ENCODE data around the gene BAG5.
"Not testable (repeated sequence)": the region's sequence is repeated elsewhere in the genome, so short reads cannot be mapped to it uniquely, and the experiment has no call there.

The BAG5 gene

DNA sequence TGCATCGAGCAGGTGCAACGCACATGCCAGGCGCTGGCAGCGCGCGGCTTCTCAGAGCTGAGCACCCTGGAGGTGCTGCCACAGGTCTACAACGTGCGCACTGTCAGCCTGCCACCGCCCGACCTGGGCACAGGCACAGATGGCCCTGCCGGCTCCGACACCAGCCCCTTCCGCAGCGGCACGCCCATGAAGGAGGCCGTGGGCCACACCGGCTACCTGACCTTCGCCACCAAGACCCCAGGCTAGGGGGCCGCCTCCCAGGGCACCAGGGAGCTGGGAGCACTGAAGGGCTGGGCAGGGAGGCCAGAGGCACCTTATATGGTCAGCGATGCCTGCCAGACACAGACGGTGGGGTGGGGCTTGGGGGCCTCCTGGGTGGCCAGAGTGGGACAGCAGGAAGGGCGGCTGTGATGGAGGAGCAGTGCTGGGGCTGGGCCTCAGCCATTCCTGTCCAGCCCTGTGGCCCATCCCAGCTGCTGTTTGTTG, 27.8 kb downstream of the BAG5 start:
- DNase-seq (ENCODE audit: low read depth) = no peak

- no peak for DNase-seq (ENCODE audit: low read depth)
These were observed 28.4 kb downstream of the BAG5 start for GRCh38 chr14:103533999-103534575.

GRCh38 chr14:103533137-103533998, 29.1 kb downstream of the BAG5 start:
- DNase-seq (ENCODE audit: low read depth) = no peak

DNA sequence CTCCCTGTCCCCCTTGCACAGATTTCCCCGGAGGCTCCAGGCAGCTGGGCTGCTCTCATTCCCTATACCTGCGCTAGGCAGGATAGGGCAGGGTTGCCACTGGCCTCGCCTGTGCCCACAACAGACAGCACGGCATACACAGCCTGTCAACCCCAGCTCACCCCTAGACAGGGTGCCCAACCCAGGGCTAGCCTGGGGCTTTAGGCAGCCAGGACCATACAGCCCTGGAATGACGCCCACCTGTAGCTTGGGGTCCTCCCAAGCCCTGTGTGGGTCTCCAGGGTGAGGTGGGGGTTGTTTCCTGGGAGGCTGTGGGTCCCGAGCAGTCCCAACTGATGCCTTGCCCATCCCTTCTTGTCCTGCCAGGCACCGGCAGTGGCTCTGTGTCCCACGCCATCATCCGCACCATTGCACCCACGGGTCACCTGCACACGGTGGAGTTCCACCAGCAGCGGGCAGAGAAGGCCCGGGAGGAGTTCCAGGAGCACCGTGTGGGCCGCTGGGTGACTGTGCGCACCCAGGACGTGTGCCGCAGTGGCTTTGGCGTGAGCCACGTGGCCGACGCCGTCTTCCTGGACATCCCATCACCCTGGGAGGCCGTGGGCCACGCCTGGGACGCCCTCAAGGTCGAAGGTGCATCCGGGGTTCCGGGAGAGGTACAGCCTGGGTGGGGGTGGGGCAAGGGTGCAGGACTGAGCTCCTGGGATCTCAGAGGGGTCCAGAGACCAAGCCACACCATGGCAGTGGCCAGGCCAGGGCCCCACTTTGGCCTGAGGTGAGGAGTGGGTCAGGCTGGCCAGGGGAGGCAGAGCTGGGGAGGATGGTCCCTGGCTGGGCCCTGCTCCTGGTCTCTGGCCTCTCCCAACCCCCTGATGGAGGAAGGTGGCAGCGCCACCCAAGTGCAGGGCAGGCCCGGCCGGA, 30.0 kb downstream of the BAG5 start:
- DNase-seq (ENCODE audit: low read depth) = no peak

DNA sequence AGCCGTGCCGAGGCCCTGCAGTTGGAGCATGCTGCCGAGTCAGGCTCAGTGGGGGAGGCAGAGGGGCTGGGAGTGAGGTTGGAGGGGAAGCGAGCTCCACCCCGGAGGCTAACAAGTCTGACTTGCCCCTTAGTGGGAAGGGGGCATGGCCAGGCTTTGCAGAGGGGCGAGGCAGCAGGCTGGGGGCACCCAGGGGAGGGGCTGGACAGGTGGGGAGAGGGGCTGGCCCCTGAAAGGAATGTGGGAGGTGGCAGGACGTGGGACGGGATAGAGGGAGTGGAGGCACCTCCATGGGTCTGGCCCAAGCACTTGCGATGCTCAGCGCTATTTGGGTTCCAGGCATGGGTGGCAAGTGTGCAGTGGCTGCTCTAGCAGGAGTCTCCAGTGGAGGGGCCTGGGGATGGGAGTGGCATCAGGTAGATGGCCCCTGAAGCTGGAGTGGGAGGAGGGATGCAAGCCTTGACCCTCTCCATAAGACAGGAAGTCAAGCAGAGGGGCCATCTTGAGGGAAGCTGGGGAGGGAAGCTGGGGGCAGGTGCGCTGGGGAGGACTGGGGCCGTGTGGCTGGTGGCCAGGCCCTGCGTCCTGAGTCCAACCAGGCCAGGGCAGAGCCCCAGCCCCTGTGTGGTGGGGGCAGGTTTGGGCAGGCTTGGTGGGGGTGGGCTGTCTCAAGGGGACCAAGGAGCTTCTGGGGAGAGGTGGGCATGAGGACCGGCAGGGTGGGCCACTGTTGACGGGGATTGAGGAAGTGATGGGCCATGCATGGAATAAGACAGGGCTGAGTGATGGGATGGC, 30.8 kb downstream of the BAG5 start:
- DNase-seq (ENCODE audit: low read depth) = no peak

- no peak for DNase-seq (ENCODE audit: low read depth)
These were observed 31.6 kb downstream of the BAG5 start for GRCh38 chr14:103530831-103531230.

DNA sequence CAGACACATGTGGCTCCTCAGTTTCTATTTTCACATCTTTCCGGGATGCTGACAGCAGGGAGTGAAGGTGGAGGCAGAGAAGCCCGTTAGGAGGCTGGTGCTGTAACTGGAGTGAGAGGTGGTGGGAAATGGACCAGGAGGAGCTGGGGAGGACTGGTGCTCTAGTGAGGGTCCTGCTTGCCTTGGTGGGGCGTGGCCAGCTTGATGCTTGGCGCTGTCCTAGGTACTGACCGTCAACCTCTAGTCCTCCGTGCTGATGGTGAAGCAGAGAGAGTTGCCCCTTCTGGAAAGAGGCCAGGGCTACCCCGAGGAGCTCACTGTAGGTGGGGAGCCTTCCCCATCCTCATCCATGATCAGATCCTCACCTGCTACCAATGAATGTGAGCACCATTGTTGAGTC, 32.1 kb downstream of the BAG5 start:
- no peak for DNase-seq (ENCODE audit: low read depth)

DNA sequence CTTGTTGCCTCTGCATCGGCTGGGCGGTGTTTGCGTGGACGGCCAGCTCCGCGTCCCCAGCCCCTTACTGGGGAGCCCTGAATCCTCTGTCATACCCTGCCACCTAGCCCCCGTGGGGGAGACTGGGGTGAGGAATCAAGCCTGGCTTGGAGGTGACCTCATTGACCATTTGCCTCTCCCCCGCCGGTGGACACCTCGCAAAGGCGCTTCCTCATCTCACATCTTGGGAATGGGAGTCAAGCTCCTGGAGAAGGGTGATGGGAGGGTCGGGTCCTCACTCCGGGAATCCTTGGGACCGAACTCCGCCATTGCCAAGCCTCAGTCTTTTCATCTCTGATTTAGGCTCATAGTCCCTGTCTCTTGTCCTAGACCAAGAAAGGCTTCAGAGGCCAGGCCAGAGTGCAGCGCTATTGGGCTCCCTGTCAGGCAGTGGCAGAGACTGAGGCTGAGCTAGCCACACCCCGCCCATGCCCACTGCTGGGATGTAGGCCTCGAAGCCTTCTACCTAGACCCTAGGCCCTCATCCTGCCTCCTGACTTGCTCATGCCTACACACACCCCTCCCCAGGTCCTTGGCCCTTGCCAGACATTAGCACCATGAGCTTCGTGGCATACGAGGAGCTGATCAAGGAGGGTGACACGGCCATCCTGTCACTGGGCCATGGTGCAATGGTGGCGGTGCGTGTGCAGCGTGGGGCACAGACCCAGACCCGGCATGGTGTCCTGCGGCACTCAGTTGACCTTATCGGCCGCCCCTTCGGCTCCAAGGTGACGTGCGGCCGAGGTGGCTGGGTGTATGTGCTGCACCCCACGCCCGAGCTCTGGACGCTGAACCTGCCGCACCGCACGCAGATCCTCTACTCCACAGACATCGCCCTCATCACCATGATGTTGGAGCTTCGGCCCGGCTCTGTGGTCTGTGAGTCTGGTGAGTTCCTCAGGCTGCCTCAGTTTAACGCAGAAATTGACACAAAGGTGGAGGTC, 32.8 kb downstream of the BAG5 start:
- DNase-seq (ENCODE audit: low read depth) = no peak

DNA sequence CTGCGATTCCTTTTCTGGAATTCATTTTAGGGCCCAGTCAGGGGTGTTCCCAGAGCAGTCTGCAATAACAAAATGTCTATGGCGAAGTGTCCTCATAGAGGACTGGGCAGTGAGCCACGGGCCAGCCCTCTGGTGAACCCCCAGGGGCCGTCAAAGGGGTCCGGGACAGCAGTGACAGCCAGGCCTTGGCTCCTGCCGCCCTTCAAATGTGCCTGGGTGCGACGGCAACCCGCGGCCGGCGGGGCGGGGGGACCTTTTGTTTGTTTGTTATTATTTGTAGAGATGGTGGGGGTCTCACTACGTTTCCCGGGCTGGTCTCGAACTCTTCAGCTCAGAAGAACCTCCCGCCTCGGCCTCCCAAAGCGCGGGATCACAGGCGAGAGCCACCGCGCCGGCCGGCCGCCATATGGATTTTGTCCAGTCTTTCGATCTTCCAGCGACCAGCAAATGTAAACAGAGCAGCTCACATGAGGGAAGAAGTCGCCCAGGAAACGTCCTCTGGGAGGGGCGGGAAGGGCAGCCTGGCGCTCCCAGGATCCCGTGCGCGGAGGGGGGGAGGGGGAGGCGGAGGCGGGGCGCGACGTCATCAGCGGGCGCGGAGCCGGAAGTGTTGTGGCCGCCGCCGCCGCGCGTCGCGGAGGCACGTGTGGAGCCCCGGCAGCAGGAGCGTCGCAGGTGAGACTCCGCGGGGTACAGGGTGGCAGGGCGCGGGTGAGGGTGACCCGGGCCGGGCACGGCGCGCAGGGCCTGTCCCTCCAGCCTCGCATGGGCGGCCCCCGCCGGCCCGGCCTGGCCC, 33.7 kb downstream of the BAG5 start, which contains the start of gene TRMT61A:
TSS of gene TRMT61A (plus strand) at position 610 of the 796 bp plus-strand sequence. CDS start 783 bp downstream, outside the sequence.
- peak; percentile 51 for DNase-seq (ENCODE audit: low read depth)

DNA sequence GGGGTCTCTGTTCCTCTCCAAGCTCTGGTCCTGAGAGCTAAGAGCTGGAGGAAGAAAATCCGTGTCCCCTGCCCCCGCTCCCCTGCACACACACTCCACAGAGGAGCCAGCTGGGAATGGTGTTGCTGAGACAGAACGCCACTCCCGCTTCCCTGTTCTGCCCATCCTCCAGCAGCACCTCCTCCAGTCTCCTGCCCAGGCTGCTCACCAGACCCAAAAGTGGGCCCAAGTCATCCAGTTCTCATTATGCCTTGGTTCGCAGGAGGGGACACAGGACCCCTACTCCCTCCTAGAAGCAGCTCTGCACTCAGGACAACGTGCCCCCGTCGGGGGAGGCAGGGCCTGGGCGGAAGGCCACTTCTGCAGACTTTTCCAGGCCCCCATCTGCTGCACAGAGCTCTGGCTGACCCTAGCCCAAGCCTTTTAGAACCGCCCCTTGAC, 34.3 kb downstream of the BAG5 start:
- no peak for DNase-seq (ENCODE audit: low read depth)

GRCh38 chr14:103527408-103528145, 34.9 kb downstream of the BAG5 start:
- DNase-seq (ENCODE audit: low read depth) = no peak

DNA sequence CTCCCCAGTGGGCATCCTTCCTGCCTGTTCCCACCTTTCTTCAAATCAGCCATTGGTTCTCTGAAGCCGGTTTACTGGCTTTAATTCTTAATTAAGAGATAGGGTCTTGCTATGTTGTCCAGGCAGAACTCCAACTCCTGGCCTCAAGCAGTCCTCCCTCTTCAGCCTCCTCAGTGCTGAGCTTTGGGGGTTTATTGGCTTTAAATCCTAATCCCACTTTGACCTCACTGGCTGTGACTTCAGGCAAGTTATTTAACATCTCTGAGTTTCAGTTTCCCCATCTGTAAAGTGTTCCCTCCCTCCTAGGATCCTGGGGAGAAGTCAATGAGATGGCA, 35.6 kb downstream of the BAG5 start:
- no peak for DNase-seq (ENCODE audit: low read depth)

DNA sequence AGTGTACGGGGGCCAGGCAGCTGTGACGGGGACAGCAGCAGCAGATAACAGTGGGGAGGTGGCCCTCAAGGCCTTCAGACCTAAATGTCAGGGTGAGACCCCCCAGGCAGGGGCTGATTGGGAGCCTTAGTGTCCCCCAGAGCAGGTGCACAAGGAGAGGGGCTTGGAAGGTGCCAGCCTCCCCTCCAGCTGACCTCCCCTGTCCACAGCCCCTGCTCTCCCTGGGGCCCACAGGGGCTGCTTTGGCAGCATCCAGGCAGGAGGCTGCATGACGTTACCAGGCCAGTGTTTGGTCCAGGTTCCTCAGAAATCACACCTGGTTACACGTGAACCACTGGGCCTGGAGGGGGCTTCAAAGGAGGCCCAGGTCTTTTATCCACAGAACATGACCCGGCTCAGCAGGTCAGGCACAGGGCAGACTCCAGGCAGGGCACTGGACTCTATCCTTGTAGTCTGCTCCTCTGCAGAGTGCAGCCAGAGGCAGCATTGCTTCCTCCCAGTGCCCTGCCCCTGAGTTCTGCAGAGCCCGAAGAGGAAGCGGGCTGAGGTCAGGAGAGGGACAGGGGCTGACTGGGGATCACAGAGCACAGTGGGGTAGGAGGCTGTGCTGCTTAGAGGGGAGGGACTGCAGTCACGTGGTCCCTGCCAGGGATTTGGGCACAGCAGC, 36.1 kb downstream of the BAG5 start:
- DNase-seq (ENCODE audit: low read depth) = no peak

DNA sequence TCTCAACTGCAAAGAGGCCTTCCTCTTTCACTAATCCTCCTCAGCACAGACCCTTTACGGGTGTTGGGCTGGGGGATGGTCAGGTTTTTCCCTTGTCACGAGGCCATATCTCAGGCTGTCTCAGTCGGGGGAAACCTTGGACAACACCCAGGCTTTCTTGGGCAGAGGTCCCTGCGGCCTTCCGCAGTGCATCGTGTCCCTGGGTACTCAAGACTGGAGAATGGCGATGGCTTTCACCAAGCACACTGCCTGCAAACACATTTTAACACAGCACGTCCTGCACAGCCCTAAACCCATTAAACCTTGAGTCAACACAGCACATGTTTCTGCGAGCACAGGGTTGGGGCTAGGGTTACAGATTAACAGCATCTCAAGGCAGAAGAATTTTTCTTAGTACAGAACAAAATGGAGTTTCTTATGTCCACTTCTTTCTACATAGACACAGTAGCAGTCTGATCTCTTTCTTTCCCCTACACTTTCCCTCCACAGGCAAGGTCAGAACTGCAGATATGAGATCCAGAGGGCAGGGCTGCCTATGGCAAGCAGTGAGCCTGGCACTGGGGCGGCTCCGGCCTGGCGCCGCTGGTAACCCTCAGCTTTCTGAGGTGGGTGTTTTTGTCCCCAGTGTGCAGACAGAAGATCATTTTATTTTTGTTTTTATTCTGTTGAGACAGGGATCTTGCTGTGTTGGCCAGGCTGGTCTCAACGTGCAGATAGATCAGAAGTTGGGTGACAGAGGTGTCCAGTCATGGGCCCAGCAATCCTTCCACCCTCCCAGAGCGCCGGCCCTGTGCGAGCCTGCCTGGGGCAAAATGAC, 36.8 kb downstream of the BAG5 start:
- DNase-seq (ENCODE audit: low read depth) = not testable (repeated sequence)

GRCh38 chr14:103524002-103524935, 38.2 kb downstream of the BAG5 start:
- no peak for DNase-seq (ENCODE audit: low read depth)

DNA sequence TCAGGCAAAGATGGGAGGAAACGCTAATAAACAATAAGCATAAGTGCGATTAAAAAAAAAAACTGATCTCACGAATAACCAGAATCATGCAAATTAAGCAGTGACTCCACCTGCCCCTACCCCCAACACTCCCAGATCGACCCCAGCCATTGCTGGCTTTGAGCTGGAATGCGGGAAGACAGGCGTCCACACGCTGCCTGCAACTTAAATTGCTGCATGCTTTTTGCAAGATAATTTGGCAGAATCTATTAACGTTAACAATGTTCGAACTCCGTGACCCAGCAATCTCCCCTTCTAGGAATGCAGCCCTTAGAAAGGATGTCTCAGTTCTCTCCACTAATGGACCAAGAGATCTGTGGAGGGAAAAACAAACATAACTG, 38.9 kb downstream of the BAG5 start:
- no peak for DNase-seq (ENCODE audit: low read depth)

Data from non-pigmented ciliary epithelial cell (primary cell).